ENCODE measurements around the gene INPP4A.

The INPP4A gene

GRCh38 chr2:98461498-98462049 is 16.9 kb downstream of the INPP4A start:
- no peak for DNase-seq

DNA sequence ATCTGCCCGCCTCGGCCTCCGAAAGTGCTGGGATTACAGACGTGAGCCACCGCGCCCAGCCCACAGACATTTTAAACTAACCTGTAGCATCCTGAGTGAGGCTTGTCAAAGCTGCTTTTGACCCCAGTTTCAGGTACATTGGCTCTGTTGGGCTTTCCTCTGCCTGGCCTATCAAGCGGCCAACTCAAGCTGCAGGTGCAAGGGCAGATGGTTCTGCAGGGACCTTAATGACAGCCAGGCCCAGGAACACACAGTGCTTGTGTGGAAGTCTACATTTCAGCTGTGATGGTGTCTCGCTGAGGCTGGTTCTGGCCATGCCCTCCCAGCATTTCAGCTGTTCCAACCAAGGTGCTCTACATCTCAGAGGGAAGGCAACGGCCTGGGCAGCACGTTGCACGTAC is 18.4 kb downstream of the INPP4A start:
- DNase-seq, result no peak

DNA sequence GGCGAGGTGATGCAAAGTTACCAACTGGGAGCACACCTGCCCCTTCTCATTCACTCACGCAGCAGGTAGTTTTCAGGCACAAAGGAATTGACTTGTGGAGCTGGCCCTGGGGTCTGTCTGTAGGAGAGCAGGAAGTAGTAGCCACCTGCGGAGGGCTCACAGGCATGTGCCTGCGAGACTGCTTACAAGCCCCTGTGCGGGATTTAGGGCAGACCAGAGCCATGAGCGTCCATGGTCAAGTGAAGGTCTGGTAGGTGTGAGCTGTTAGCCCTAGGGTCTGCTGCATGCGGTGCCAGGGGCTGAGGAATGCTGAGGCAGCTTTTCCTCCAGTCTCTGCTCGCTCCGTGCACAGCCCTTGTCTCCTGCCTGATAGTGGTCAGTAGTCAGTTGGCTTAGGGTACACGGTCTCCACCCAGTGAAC is 18.9 kb downstream of the INPP4A start:
- DNase-seq, result no peak

- no peak for DNase-seq
These were observed 19.5 kb downstream of the INPP4A start for GRCh38 chr2:98463988-98464771.

DNA sequence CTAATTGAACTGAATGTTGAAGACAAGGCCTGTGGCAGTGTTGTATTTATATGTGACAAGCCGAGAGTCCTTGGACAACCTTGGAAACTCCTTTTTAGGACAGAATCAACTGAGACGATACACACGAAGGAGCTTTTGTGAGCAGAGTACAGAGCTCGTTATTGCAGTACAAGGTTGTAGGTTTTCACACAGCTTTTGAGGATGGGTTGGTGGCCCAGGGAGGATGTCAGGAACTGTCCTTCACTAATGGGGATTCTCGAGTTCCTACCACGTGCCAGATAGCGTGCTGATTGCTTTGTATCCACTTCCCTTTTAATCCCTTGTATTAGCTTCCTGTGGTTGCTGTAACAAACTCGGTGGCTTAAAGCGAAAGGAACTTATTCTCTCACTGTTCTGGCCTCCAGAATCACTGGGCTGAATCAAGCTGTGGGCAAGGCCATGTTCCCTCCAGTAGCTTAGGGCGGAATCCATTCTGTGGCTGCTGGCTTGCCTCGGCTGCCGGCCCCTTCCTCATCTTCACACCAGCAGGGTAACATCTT is 20.2 kb downstream of the INPP4A start:
- no peak for DNase-seq

GRCh38 chr2:98465456-98466226 is 21.0 kb downstream of the INPP4A start:
- DNase-seq, result peak; percentile 50

GRCh38 chr2:98467082-98467536 is 22.5 kb downstream of the INPP4A start:
- DNase-seq, result no peak

DNA sequence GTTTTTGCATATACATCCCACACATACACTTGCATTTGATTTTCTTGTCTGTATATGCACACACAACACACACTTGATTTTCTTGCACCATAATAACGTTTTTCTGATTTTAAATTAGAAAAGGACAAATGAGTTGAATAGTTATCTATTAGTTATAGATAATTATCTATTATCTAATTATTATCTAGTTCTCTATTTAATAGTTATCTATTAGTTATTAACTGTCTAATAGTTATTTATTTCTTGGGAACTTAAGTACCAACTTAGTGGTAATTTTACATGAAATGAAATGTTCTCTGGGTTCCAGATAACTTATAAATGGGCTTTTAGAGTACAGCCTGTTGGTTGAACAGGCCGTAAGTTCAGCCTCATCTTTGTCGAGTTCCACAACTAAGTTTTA is 23.0 kb downstream of the INPP4A start:
- DNase-seq, result no peak

DNA sequence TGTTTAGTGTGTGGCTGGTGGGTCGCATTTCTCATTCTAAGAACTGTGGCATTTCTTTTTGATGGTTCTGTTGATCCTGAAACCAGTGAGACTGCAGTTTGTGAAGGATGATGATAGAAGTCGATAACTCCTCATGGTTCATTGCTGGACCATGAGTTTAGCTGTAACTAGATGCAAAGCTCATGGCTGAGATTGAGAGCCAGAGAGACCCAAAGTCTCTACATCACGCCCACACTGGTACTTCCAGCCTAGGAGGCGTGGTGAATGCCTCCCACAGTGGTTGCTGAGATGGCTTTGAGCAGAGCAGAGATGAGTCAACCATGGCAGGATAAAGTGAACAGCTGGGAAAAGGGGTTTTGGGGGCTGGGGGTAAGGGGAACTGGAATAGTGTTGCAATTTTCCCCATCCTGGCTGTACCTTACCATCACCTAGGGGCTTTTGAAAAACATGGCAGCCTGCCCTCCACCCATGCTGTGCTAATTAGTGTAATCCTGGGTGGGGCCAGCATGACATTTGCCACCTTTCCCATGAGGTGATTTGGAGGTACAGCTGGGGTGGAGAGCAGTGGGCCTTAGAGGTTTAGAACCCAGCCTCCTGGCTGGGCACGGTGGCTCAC is 24.1 kb downstream of the INPP4A start:
- DNase-seq, result peak; percentile 72

DNA sequence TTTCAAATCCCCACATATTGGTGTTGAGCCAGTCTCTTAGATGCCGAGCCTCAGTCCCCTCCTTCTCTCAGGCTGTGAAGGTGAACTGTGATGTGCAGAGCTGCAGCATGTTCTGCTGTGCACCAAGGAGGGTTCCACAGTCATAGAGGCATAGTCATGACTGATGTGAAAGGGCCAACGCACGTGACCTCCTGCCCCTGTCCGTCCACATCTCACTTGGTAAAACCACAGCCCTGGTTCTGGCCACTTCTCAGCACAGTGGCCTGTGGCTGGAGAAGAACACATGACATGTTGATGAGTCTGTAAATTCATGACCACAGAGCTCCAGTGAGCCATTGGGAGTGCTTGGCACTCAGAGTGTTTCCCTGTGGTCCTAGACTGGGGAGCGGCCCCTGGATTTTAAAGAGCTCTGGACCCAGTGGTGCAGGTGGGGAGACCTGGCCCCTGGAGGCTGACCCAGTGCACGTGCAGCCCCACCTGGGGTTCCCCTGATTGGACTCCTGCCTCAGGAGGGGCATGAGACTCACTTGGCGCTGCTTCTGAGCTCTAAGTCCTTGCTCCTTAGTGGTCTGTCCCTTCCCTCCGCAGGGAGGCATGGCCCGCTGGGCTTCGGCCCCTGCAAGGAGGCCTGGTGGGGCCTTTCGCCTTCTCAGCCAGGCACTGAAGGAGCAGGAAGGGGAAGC is 25.3 kb downstream of the INPP4A start:
- no peak for DNase-seq

GRCh38 chr2:98470851-98471255 is 26.2 kb downstream of the INPP4A start:
- DNase-seq, result no peak

DNA sequence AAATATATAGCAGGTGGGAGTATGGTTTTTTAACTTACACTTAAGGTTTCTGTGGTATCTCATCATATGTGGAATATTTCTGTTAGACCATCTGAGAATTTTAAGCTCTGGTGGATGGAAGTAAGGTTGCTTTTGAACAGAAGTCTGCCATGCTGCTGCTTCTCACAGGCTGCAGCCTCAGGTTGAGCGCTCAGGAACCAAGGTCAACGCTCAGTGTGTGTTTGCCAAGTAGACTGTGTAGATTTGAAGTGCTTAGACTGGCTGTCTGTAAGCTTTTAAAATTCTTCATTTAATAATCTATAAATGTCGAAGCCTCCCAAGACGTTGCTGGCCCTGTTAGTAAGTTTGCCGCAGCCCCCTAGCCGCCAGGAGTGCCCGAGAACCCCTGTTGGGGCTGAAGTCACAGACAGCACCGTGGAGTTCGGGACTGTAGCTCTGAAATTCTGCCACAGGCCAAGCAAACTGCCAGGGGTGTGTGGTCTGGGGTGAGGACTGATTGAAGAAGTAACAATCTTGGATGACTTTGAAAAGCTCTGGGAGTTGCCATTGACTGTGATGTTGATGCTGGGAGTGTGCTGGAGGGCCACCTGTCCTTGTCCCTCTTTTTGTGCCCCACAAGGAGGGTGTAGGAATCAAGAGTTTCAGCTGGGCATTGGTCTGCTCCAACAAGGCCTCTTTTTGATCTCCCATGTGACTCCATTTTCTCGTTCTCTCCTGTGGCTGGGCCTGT is 26.9 kb downstream of the INPP4A start:
- DNase-seq, result no peak

GRCh38 chr2:98472132-98472650 is 27.5 kb downstream of the INPP4A start:
- no peak for DNase-seq

DNA sequence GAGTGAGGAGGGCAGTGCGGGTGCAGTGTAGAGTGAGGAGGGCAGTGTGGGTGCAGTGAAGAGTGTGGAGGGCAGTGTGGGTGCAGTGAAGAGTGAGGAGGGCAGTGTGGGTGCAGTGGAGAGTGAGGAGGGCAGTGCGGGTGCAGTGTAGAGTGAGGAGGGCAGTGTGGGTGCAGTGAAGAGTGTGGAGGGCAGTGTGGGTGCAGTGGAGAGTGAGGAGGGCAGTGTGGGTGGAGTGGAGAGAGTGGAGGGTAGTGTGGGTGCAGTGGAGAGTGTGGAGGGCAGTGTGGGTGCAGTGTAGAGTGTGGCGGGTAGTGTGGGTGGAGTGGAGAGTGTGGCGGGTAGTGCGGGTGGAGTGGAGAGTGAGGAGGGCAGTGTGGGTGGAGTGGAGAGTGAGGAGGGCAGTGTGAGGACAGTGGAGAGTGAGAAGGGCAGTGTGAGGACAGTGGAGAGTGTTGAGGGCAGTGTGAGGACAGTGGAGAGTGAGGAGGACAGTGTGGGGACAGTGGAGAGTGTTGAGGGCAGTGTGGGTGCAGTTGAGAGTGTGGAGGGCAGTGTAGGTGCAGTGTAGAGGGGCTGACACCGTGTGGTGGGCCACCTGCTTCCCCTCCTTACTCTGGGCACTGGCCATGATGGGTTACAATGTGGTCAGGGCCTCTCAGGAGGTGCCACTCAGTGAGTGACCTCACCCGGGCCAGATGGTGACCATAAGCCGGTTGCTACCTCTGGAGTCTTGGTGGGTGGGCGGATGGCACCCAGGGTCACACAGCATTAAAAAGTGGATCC is 28.5 kb downstream of the INPP4A start:
- DNase-seq, result no peak

DNA sequence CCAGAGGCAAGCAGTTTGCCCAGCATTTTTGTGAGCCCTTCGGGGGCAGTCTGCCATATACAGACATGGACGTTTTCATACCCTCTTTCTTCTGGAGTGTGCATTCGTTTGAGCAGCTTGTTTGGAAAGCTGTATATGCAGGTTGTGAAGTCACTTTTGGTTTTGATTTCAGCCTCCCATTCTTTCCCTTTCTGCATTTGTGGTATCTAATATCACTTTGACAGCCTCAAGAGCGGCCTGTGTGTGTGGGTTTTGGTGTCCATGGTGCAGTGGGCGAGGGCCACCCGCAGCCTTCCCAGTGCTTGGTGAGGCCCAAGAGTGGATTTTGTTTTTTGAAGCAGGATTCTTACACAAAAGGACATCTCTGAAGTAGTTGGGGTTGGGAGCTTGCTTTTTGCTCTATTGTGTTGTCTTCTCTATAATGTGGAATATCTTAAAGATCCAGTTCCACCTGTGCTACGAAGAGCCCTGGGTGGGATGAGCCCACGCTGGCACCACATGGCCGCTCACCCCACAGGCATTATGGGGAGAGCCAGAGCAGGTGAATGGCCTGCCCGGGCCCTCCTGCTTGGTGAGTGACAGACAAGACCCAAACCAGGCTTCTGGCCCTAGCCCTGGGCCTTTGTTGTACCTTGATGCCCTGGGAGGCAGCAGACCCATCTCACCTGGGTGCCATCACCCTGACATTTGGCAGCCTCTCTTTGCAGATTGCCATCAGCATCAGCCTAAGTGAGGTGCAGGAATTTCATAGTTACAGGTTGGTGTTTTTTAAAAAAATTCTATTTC is 29.5 kb downstream of the INPP4A start:
- no peak for DNase-seq

- no peak for DNase-seq
These were observed 30.4 kb downstream of the INPP4A start for GRCh38 chr2:98474979-98475632.

DNA sequence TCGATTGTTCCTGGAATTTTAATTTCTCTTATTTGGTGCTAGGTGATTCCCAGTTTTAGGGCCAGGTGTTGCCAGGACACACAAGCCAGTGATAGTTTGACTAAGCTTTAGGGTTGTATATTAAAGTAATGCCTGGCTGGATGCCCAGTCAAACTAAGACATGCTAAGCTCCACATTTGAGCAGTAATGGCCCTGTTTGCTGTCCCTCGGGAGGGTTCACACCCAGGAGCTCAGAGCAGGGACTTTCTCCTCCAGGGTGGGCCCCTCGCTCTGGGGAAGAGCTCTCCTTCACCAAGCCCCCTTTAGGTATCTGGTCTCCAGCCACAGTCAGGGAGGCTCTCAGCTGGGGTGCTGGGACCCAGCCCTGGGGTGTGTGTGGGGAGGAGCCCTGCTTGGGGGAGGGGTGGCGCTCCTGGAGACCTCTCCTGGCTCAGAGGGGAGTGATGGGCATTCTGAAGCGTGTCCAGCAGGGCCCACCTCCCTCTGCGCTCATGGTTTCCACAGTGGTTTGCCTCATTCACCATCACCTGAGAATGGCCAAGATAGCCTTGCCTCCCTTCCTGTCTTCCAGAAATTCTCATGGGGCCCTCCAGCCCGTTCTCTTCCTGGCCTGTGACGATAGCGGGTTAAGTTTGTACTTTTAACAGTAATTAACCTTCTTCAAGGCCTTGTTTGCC is 31.7 kb downstream of the INPP4A start:
- no peak for DNase-seq

GRCh38 chr2:98477036-98477435 is 32.4 kb downstream of the INPP4A start:
- no peak for DNase-seq

- no peak for DNase-seq
These were observed 32.8 kb downstream of the INPP4A start for GRCh38 chr2:98477506-98477905.

Measured in stimulated activated CD4-positive, alpha-beta T cell treated with anti-CD3 and anti-CD28 coated beads, Interleukin-1b, Interleukin-23, amount 100 ng/mL, for 48 hours (primary cell).